HG02973 (cell line): ENCODE results near the gene TMEM240.

ENCODE experiments used
- ATAC-seq: cut with Tn5 transposase; IDR thresholded peaks from one replicate; pipeline ENCODE4 v1.9.1; 2021; ENCODE audit warnings: moderate library complexity; ENCODE audit not compliant: unreplicated experiment

Gene TMEM240

DNA sequence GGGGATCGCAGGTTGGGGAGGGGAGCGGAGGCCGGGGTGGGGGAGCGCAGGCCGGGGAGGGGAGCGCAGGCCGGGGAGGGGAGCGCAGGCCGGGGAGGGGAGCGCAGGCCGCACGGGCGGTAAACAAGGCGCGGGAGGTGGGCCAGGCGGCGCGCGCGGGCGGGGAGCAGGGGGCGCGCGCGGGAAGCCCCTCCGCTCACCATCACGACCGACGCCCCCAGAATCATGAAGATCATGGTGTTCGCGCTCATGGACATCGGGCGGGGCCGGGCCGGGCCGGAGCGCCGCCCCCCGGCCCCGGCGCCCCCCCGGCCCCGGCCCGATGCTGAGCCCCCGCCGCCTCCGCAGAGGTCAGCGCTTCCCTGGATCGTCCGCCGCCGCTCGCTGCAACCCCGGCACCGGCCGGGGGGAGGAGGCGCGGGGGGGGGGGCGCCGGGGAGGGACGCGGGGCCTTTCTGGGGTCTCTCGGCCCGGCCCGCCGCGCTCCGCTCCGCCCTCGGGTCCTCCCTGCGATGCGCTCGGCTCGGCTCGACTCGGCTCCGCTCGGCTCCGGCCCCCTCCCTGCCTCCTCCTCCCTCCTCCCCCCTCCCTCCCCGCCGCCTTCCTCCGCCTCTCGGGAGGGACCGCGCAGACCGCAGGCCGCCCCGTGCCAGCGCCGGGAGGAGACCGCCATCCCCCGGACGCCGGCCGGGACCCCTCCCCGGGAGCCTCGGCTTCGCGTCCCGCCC lies at the start of gene TMEM240:
Gene TMEM240, minus strand, starts transcription at position 535 of the 728 bp plus-strand sequence. Its CDS starts 278 bp downstream, at position 257.
- ATAC-seq = no peak

DNA sequence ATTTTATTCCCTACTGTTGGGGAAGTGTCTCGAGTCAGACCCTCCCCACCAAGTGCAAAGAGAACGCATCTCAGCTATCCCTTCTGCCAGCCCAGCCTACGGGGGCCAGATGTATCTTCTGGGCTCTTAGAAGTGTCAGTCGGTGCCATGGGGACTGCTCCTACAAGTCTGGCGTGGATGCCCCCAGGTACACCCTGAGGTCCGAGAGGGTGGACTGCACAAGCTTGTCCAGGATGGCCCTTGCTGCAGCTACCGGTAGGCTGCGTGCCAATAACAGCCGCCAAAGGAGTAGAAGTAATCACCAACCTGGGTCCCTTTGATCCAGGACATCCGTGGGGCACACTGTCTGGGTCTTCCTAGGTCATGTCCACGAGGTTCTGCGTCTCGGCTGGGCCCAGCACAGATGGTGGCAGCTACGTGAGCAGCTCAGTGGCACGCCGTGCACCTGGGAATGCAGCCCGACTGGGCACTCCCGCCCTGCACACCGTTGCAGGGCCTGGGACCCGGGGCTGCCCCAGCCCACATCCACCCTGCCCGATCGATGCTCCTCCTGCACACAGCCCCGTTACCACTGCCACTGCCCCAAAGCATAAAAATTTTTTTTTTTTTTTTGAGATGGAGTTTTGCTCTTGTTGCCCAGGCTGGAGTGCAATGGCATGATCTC lies 43.1 kb upstream of the TMEM240 start:
- ATAC-seq = no peak

DNA sequence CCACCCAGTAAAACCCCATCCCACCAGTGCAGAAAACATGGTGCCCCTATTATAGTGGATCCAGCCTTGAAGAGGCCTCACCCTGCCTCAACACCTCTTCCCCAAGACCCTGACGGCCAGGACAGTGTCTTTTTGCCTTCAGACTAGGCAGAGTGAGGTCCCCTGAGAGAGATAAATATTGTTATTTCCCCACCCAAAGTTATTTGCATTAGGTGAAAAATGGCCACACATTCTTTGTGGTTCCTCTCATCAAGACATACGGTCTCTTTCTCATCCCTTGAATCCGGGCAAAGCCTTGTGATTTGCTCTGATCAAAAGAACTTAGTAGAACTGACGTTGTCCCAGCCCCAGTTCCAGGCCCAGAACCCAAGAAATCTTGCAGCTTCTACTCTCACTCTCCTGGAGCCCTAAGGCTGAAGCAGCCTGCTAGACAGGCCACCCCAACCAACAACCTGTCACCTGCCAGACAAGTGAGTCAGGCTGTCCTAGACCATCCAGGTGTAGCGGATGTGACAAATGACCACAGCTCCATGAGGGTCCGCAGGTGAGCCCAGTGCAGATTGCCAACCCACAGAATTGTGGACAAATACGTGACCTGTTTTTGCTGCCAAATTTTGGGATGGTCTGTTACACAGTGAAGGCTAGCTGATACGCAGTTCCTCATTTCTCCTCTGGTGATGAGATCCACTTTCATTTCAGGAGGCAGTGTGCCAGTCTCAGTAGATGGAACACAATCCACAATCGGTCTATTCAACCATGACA lies 42.3 kb upstream of the TMEM240 start:
- ATAC-seq = no peak

DNA sequence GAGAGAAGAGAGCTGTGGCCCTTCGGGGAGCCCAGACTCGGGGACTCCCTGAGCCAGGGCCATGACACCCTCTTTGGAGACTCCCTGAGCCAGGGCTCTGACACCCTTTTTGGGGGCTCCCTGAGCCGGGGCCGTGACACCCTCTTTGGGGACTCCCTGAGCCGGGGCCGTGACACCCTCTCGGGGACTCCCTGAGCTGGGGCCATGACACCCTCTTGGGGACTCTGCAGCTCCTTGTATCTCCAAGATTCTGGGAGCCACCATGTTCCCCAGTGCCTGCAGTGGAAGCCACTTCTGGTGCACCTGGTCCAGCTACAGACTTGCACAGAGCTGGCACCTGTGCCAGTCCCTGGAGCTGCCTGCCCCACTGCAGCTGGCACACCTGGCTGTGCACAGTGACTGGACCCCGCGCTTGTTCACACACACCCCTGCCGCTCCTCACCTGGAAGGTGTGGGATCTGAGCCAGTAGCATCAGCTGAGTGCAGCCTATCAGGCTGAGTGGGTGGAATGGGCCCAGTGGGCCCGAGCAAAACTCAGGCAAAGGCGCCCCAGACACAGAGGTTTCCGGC lies 38.0 kb upstream of the TMEM240 start:
- ATAC-seq = no peak

DNA sequence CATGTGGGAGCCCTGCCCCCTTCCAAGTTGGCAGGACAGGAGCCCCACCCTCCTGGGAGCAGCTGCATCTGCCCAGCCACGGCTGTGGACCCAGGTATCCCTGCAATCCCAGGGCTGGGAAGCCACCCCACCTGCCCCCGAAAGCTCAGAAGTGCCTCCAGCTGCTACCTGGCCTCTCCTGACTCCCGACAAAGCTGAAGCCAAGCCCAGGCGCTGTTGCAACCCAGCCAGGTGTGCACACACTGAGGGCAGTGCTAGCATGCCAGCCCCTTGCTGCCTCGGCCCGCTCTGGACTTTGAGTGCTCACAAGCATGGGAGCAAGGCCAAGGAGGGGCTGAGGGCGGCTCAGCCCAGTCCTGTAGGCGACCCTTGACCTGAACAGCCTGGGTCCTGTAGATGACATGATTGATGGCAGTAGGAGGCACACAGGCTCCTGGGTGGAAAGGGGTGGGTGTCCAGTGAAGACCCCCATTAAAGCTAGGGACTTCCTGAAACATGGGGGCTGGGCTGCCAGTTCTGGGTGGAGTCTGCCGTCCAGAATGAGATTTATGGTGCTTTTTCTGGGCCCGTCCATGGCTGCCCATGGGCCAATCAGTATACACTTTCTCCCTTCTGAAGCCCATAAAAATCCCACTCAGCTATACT lies 37.1 kb upstream of the TMEM240 start:
- ATAC-seq = no peak

DNA sequence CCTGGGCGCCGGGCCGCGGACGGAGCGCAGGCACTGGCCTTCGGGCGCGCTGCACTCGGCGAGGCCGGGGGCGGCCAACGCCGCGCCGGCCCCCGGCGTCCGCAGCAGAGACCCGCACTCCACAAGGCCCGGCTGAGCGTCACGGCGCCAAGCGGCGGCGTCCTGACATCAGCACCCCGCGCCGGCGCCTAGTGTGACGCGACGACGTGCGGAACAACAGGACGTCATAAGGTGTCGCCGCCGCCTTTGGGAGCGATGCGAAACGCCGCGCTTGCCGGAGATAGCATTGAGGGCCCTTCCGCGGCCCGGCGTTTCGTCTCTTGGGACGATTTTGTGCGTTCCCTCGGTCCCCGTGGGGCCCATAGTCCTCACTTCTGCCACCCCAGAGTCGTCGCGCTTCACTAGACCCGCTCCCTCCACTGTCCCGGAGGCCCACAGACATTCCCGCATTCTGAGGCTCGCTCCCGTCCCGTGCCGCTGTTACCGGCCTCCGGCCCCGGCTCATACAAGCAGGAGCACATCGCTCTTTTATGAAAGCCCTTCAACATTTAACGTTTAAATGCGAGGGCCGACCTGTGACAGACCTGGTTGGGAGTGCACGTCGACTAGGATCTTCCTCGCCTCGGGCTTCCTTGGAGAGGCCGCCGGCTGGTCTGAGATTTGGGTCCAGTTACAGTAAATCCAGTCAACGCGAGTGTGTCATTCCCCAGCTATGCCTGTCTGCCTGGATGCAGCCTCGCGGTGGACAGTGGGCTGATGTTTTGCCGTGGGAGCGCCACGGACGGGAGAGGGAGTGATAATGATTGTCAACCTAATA lies 34.5 kb upstream of the TMEM240 start, which contains the start of gene SSU72:
Gene SSU72, minus strand, starts transcription at position 143 of the 817 bp plus-strand sequence. CDS start 306 bp downstream, outside the sequence.
- ATAC-seq = peak; percentile 72

DNA sequence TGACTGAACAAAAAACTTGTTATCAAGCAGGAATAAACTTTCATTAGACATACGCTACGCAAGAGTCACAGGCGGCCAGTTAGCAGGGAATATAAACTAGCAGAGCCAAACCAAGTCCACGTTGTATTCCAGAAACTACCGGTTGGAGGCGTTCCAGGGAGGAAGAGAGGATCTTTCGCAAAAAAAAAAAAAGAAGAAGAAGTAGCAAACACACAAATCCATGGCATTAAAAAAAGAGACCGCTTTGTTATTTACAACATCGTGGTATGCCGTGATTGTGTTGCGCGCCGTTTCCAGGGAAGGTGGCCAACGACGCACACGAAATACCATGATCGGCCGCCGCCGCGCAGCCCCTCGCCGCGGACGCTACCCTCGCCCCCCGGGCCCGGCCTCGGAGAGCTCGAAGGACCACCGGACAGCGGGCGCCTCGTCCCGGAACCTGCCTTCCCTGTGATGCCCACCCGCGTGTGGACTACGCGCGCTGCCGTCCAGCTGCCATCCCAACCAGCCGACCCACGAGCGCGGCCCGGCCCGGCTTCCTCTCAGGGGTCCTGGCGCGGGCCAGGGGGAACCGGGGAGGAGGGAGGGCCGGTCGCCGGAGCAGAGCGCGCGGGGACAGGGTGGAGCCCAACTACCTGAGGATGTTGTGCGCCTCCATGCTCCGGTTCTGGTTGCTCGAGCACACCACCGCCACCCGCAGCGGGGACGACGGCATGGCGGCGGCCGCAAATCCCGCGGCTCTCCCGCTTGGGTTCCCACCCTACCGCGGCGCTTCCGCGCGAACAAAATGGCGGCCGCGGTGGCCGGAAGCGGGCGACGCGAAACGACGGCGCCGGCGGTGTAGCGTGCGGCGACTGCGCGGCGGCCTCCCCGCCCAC lies 33.7 kb upstream of the TMEM240 start:
- ATAC-seq = peak; percentile 55

DNA sequence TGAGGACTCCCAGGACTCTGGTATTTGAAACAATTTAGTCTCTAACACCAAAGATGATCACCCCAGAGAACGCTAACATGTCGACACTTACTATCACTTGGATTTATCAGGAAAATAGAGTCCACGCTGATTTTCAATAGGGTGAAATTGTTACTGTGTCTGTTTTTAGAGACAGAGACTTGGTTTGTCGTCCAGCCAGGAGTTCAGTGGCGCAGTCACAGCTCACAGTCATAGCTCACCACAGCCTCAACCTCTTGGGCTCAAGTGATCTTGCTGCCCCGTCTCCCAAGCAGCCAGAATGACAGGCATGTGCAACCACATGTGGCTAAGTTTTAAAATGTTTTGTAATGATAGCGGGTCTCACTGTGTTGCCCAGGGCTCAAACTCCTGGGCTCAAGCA lies 28.9 kb upstream of the TMEM240 start:
- ATAC-seq = no peak

DNA sequence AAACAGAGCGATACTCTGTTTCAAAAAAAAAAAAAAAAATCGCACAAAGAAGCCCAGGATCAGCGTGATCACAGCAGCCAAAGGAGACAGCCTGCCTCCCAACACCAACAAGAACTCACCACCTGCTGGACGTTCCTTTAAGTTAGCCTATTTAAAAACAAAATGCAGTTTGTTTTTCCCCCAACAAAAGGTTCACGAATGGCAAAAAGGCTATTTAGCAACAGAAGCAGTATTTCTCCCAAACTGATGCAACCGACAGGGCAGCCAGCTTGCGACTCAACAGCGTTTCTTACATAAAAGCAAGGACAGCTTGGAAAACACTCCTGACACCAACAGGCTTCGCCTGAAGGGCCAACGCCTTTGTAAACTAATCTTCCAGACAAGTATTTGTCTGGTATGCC lies 27.5 kb upstream of the TMEM240 start:
- no peak for ATAC-seq

DNA sequence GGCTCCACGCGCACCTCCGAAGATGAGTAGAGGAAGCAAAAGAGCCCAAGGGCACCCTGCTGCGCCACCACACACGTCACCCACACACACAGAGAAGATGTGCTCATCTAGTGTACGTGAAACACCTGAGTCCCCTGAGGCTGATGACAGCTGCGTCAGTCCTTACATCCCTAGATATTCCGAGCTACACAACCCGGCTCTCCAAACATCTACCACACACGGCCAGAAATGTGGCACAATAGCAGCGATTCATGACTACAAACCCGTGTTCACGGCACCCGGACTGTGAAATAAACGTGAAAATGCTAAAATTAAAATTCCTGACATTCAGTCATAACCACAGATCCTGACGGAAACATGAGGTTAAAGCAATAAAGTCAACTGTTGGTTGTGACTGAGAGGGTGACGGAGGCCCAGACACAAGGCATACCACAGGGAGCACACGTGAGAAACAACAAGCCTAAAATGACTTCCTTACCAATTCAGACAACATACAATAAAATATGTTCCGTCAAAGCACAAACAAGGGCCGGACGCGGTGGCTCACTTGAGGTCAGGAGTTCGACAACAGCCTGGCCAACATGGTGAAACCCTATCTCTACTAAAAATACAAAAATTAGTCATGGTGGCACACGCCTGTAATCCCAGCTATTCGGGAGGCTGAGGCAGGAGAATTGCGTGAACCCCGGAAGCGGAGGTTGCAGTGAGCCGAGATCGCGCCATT lies 26.9 kb upstream of the TMEM240 start:
- ATAC-seq = no peak

DNA sequence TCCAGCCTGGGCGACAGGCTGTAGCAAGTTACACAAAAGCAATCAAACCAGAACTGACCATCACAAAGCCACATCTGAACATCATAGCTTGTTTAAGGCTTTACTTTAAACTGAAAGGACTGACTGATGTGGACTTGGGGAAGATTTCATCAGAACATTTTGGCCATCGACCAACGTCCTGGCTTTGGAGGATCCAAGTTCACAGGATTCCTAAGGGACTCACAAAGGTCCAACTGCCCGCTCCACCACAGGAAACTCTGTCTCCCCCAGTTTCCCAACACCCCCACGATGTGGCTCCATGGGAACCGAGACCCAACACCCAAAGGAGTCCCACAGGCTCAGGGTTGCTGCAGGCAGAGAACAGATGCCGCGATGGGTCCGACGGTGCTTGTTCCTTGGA lies 24.9 kb upstream of the TMEM240 start:
- ATAC-seq = no peak

DNA sequence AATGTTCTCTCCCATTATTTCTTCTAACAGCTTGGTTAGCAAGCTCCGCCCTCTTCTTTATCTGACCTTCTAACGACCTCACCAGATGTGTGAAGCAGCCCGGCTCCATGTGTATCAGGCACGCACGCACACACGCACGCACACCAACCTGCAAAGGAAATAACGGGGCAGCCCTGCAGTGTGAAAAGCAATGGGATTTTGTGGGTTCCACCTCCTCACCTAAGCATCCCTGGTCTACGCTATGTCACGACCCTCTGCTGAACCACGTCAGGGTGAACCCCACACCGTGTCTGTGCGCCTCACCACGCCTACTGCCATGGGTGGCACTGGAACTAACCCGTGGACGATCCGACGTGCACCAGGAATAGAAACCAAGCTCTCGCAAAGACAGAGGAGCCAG lies 23.8 kb upstream of the TMEM240 start:
- no peak for ATAC-seq

DNA sequence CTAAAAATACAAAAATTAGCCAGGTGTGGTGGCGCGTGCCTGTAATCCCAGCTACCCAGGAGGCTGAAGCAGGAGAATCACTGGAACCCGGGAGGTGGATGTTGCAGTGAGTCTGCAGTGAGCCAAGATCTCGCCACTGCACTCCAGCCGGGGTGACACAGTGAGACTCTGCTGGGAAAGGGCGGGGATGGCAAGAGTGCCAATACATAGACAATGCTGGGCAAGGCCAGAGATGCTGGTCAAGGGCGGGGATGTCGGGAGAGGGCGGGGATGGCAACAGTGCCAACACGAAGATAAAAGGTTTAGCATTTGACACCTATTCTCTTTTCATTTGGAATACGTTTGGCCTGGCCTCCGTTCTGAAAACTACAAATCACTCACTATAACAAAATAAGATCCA lies 23.3 kb upstream of the TMEM240 start:
- ATAC-seq = no peak

DNA sequence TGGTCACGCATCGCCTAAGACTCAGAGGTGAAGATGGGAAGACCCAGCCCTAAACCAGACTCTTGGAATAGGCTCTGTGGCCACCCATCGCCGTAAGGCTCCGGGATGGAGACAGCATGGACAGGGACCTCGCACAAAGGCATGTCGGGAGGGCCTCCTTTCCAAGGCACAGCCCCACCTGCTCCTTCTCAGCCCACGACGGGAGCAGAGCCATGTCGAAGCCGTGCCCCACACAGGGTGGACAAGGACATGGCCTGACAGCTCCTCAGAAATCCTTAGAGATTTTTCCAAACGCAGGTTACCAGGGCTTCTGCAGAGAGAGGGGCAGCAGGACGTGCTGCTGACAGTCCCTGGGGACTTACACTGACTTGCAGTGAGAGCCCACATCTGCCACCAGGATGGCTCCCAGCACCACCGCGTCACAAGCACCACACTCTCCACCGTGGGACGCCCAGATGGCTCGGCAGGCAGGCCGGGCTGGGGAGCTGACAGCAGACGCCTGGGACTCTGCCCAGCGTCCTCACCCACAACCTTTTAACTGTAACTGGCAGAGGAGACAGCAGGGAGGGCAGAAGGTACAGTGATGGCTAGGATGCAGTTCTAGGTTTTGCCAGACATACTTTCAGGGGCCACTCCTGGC lies 22.3 kb upstream of the TMEM240 start:
- no peak for ATAC-seq

DNA sequence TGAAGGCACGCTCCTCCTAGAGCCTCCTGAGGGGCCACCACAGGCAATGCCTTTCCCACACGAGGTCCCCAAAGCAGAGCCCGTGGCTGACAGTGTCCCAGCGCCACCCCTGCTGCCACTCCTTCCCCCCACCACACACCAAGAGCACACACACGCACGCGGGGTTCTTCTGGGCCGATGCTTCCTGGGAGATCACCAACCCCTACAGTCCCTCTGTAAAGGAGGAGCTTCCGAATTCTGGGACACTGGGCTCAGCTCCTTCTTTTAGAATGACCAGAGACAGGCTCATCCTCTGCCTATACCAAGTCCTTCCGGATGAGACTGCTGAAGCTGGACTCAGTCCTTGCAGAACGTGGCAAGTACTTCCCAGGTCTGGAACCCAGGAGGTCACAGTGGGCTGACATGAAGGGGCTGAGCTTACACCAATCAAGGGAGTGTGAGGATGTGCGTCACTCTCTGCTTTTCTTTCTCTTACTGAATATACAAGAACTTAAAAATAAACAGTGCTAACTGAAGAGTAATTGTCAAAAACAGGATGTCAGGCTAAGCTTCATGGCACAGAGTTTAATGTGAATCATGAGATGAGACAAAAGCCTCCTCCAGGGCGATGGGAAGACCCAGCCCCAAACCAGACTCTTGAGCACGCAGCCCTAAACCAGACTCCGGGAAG lies 21.5 kb upstream of the TMEM240 start:
- no peak for ATAC-seq

DNA sequence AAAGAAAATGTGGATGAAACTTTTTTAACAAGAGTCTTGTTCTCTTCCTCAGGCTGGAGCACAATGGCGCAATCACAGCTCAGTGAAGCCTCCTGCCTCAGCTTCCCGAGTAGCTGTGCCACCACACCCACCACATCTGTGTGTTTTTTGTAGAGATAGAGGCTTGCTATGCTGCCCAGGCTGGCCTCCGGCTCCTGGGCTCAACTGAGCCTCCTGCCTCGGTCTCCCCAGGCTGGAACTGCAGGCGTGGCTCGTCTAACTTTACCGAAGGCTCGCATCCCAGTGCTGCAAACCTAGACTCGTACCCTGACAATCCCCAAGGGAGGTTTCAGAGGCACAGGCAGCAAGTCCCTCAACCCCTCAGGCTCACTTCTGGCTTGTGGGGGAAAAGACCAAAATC lies 19.8 kb upstream of the TMEM240 start:
- ATAC-seq = no peak

DNA sequence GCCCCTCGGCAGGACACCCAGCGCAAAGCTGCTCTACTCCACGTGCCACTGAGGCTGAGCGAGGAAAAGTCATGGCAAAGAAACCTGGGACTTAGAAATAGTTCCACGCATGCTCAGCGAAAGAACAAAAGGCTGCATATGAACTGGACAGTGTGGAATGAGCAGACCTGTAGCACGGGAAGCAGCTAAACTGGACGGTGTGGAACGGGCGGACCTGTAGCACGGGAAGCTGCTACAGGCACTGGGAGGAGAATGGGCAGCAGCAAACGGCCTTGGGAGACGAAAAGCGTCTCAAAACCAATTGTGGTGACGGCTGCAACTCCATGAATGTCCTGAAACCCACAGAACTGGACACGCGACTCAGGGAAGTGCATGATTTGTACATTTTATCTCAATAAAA lies 18.6 kb upstream of the TMEM240 start:
- ATAC-seq = no peak
